H1 (cell line): ENCODE measurements around the gene VWF. TPM values are rescaled to one million over a fixed set of nuclear protein-coding genes. Genes with fewer than 3 reads are reported as not detected.

Experiments
- CTCF ChIA-PET: fragments of 300-600 bp; sonication (Branson Sonifier 250); formaldehyde crosslinking; loops from one replicate; lab custom pipeline; 2021; ENCODE audit not compliant: partially characterized antibody; lab: Charles Lee
- POLR2A ChIA-PET: fragments of 300-600 bp; sonication (Branson Sonifier 250); formaldehyde crosslinking; loops from one replicate; lab custom pipeline; 2021; ENCODE audit warnings: inconsistent platforms; ENCODE audit not compliant: partially characterized antibody; lab: Charles Lee
- DNase-seq, 2 experiments: peaks; one replicate each; pipeline versions ENCODE4 v3.0.0 to v3.0.0-alpha.2; 2010 to 2022; ENCODE audit warnings: low spot score in 2 of 2, low read depth in 1 of 2, mixed read lengths in 1 of 2
- FAIRE-seq: peaks from 2 replicates; lab custom pipeline; 2011; peaks lifted over from hg19 to GRCh38; lab: Jason Lieb, UNC
- H2AFZ ChIP-seq: 2 replicates; pipeline ENCODE4 v1.8.1; 2012; ENCODE audit warnings: low read length, inconsistent platforms
- H2AK5ac ChIP-seq: 2 replicates; pipeline ENCODE4 v1.6.1; 2013; ENCODE audit warnings: low read depth, low read length
- H2BK120ac ChIP-seq: replicated peaks from 2 replicates; pipeline ENCODE3; 2013; ENCODE audit warnings: low read depth, low read length, inconsistent platforms
- H2BK12ac ChIP-seq: 2 replicates; pipeline ENCODE4 v1.6.1; 2013; ENCODE audit warnings: low read depth, low read length
- H2BK15ac ChIP-seq: 2 replicates; pipeline ENCODE4 v1.6.1; 2013; ENCODE audit warnings: low read length
- H2BK20ac ChIP-seq: 2 replicates; pipeline ENCODE4 v1.6.1; 2013; ENCODE audit warnings: low read length
- H2BK5ac ChIP-seq: 2 replicates; pipeline ENCODE4 v1.6.1; 2013; ENCODE audit warnings: low read depth, low read length
- H3K14ac ChIP-seq: 2 replicates; pipeline ENCODE4 v1.6.1; 2013; ENCODE audit warnings: inconsistent platforms; ENCODE audit not compliant: insufficient read length
- H3K18ac ChIP-seq: 2 replicates; pipeline ENCODE4 v1.6.1; 2013; ENCODE audit warnings: low read length; ENCODE audit errors: extremely low read depth
- H3K23ac ChIP-seq: 2 replicates; pipeline ENCODE4 v1.6.1; 2013; ENCODE audit warnings: inconsistent platforms; ENCODE audit not compliant: insufficient read length
- H3K23me2 ChIP-seq: 2 replicates; pipeline ENCODE4 v1.6.1; 2013; ENCODE audit warnings: low read depth, low read length
- H3K27ac ChIP-seq: 2 replicates; pipeline ENCODE4 v1.6.1; 2011; ENCODE audit warnings: low read depth, low read length, inconsistent platforms
- H3K27me3 ChIP-seq, 4 experiments: replicated peaks in 1 of 4; 1 replicate in 1 of 4; 2 replicates in 3 of 4; pipeline versions ENCODE4 v1.6.1 to v1.8.1; 2011 to 2013; ENCODE audit warnings: low read length in 3 of 4, mild to moderate bottlenecking in 3 of 4, inconsistent platforms in 2 of 4, mixed read lengths in 2 of 4, moderate library complexity in 1 of 4; ENCODE audit not compliant: control insufficient read depth in 3 of 4, insufficient read depth in 3 of 4; ENCODE audit errors: extremely low read depth in 1 of 4
- H3K36me3 ChIP-seq, 4 experiments: 2 replicates each; pipeline versions ENCODE4 v1.6.1 to v1.8.1; 2011 to 2013; ENCODE audit warnings: mild to moderate bottlenecking in 4 of 4, low read length in 3 of 4, moderate library complexity in 2 of 4, control low read depth in 1 of 4, inconsistent platforms in 1 of 4; ENCODE audit not compliant: insufficient read depth in 4 of 4, control insufficient read depth in 2 of 4
- H3K4ac ChIP-seq: replicated peaks from 2 replicates; pipeline ENCODE3; 2013; ENCODE audit warnings: low read length, low read depth, mixed read lengths, inconsistent platforms; ENCODE audit not compliant: insufficient read length
- H3K4me1 ChIP-seq, 4 experiments: replicated peaks in 1 of 4; 1 replicate in 1 of 4; 2 replicates in 3 of 4; pipeline versions ENCODE4 v1.6.1 to v1.8.1; 2011 to 2013; ENCODE audit warnings: low read length in 3 of 4, inconsistent platforms in 2 of 4, mixed read lengths in 1 of 4; ENCODE audit not compliant: insufficient read depth in 4 of 4, control insufficient read depth in 3 of 4
- H3K4me2 ChIP-seq, 2 experiments: 2 replicates each; pipeline versions ENCODE4 v1.6.1 to v1.8.1; 2011 to 2013; ENCODE audit warnings: low read depth in 2 of 2, low read length in 2 of 2, control low read depth in 1 of 2, inconsistent platforms in 1 of 2, mild to moderate bottlenecking in 1 of 2; ENCODE audit not compliant: insufficient read depth in 1 of 2
- H3K4me3 ChIP-seq, 4 experiments: fragments of 200-600, 300-600 bp in 1 of 4; sonication (generic), shearing (Covaris generic), sonication (Bioruptor Twin) in 1 of 4; 2 replicates each; pipeline versions ENCODE4 v1.5.1 to v1.8.1; 2011 to 2016; ENCODE audit warnings: low read length in 4 of 4, low read depth in 3 of 4, control low read depth in 2 of 4, inconsistent platforms in 2 of 4, mild to moderate bottlenecking in 2 of 4, mixed read lengths in 1 of 4, moderate library complexity in 1 of 4; ENCODE audit not compliant: insufficient read depth in 2 of 4; ENCODE audit errors: extremely low read depth in 1 of 4
- H3K56ac ChIP-seq: replicated peaks from 2 replicates; pipeline ENCODE3; 2013; ENCODE audit warnings: low read depth, mild to moderate bottlenecking, mixed read lengths, low read length, inconsistent platforms; ENCODE audit not compliant: insufficient read length
- H3K79me1 ChIP-seq: 2 replicates; pipeline ENCODE4 v1.6.1; 2013; ENCODE audit warnings: low read depth, low read length, control low read depth
- H3K79me2 ChIP-seq, 2 experiments: 2 replicates each; pipeline versions ENCODE4 v1.6.1 to v1.8.1; 2012 to 2013; ENCODE audit warnings: low read length in 2 of 2, mild to moderate bottlenecking in 2 of 2, inconsistent platforms in 1 of 2; ENCODE audit not compliant: insufficient read depth in 2 of 2, control insufficient read depth in 1 of 2
- H3K9ac ChIP-seq, 4 experiments: replicated peaks in 1 of 4; 1 replicate in 1 of 4; 2 replicates in 3 of 4; pipeline versions ENCODE4 v1.6.1 to v1.8.1; 2011 to 2013; ENCODE audit warnings: low read depth in 3 of 4, low read length in 3 of 4, control low read depth in 2 of 4, mild to moderate bottlenecking in 2 of 4, moderate library complexity in 2 of 4, inconsistent platforms in 1 of 4; ENCODE audit errors: extremely low read depth in 1 of 4
- H3K9me3 ChIP-seq, 2 experiments: 2 replicates each; pipeline versions ENCODE4 v1.6.1 to v1.8.1; 2012 to 2013; ENCODE audit warnings: mild to moderate bottlenecking in 2 of 2, moderate library complexity in 2 of 2, control low read depth in 1 of 2, inconsistent platforms in 1 of 2, low read depth in 1 of 2, low read length in 1 of 2, mixed read lengths in 1 of 2; ENCODE audit not compliant: insufficient read depth in 2 of 2
- H4K20me1 ChIP-seq, 2 experiments: replicated peaks in 1 of 2; 2 replicates each; pipeline versions ENCODE3 to v1.8.1; 2011 to 2013; ENCODE audit warnings: inconsistent platforms in 2 of 2, low read length in 2 of 2, mild to moderate bottlenecking in 1 of 2; ENCODE audit not compliant: insufficient read depth in 2 of 2, control insufficient read depth in 1 of 2
- H4K5ac ChIP-seq: 2 replicates; pipeline ENCODE4 v1.6.1; 2013; ENCODE audit warnings: low read length, low read depth, mixed read lengths, inconsistent platforms; ENCODE audit not compliant: insufficient read length
- H4K8ac ChIP-seq: 2 replicates; pipeline ENCODE4 v1.8.0; 2013; ENCODE audit warnings: mild to moderate bottlenecking, moderate library complexity, low read length, inconsistent platforms; ENCODE audit not compliant: insufficient read depth; ENCODE audit errors: extremely low read depth
- H4K91ac ChIP-seq: replicated peaks from 2 replicates; pipeline ENCODE3; 2013; ENCODE audit warnings: low read length, mixed read lengths, inconsistent platforms; ENCODE audit not compliant: insufficient read length
- EGR1 ChIP-seq: IDR thresholded peaks from 2 replicates; pipeline ENCODE4 v1.6.1; 2011; ENCODE audit warnings: low read depth, low read length, borderline replicate concordance
- EZH2 ChIP-seq: fragments of 200-600 bp; sonication (generic); IDR thresholded peaks from 2 replicates; pipeline ENCODE4 v1.7.1; 2012; ENCODE audit warnings: low read depth, mild to moderate bottlenecking, moderate library complexity, low read length, inconsistent platforms; ENCODE audit not compliant: severe bottlenecking
- NRF1 ChIP-seq: IDR thresholded peaks from 2 replicates; pipeline ENCODE4 v1.6.1; 2011; ENCODE audit warnings: mild to moderate bottlenecking, low read depth, low read length, improper control_type of control experiment
- PHF8 ChIP-seq: fragments of 200-600 bp; sonication (generic); conservative IDR thresholded peaks from 2 replicates; pipeline ENCODE4 v1.7.1; 2012; ENCODE audit warnings: low read depth, mild to moderate bottlenecking, inconsistent platforms, low read length, moderate library complexity
- POLR2AphosphoS5 ChIP-seq: IDR thresholded peaks from 2 replicates; pipeline ENCODE4 v1.6.1; 2011; ENCODE audit warnings: low read depth, low read length
- SUZ12 ChIP-seq: fragments of 200-600 bp; sonication (generic); IDR thresholded peaks from 2 replicates; pipeline ENCODE4 v1.6.1; 2012; ENCODE audit warnings: mild to moderate bottlenecking, inconsistent platforms, low read length, moderate library complexity, mixed read lengths
- YY1 ChIP-seq: IDR thresholded peaks from 2 replicates; pipeline ENCODE4 v1.6.1; 2011; ENCODE audit warnings: low read depth, mild to moderate bottlenecking, low read length
- ZNF274 ChIP-seq: IDR thresholded peaks from 2 replicates; pipeline ENCODE4 v1.7.0; 2012; ENCODE audit warnings: low read length, borderline replicate concordance; ENCODE audit errors: extremely low read depth
- WGBS, 2 experiments: shearing (Covaris generic) in 1 of 2; methylation state at CpG; one replicate each; pipeline versions ENCODE4 v1.1.6 to v1.1.7; 2013 to 2015; ENCODE audit warnings: low lambda C conversion rate in 2 of 2, mixed read lengths in 2 of 2, inconsistent platforms in 1 of 2, low coverage in 1 of 2, missing lambda C conversion rate in 1 of 2; ENCODE audit not compliant: insufficient replicate concordance in 2 of 2, insufficient coverage in 1 of 2, insufficient read length in 1 of 2; ENCODE audit errors: extremely low coverage in 1 of 2, missing lambda C conversion rate in 1 of 2; 5-methylcytosine and 5-hydroxymethylcytosine counted together
- polyA plus RNA-seq, 7 experiments: library from polyadenylated mRNA; depleted of rRNA in 3 of 7; stranded (reverse) in 5 of 7; unstranded in 2 of 7; fragments of >200 nt in 5 of 7; fragments of 200-250 nt in 2 of 7; gene quantifications; 1 replicate in 5 of 7; 2 replicates in 1 of 7; 4 replicates in 1 of 7; pipeline versions ENCODE4 v1.2.1 to v1.2.3, GENCODE V29; 2011 to 2013; ENCODE audit warnings: missing spikeins in 2 of 7, mixed read lengths in 2 of 7
- total RNA-seq: library from RNA; stranded (reverse); fragmentation: NEBNext Ultra II Directional; extraction: Animal tissue kit (Norgen Biotek cat#: 25700); gene quantifications from 2 replicates; pipeline ENCODE4 v1.2.1, GENCODE V29; 2021
- TF ChIP-seq, protein P1 (sequence below): IDR thresholded peaks from 2 replicates; pipeline ENCODE4 v1.6.1; 2012; ENCODE audit warnings: inconsistent platforms

The VWF gene
- total and polyA plus RNA-seq, 2 of the 8 experiments (the other 6 are each of a cell fraction or from before 2014, with no cell fraction given): 0.39 to 0.60 TPM

DNA sequence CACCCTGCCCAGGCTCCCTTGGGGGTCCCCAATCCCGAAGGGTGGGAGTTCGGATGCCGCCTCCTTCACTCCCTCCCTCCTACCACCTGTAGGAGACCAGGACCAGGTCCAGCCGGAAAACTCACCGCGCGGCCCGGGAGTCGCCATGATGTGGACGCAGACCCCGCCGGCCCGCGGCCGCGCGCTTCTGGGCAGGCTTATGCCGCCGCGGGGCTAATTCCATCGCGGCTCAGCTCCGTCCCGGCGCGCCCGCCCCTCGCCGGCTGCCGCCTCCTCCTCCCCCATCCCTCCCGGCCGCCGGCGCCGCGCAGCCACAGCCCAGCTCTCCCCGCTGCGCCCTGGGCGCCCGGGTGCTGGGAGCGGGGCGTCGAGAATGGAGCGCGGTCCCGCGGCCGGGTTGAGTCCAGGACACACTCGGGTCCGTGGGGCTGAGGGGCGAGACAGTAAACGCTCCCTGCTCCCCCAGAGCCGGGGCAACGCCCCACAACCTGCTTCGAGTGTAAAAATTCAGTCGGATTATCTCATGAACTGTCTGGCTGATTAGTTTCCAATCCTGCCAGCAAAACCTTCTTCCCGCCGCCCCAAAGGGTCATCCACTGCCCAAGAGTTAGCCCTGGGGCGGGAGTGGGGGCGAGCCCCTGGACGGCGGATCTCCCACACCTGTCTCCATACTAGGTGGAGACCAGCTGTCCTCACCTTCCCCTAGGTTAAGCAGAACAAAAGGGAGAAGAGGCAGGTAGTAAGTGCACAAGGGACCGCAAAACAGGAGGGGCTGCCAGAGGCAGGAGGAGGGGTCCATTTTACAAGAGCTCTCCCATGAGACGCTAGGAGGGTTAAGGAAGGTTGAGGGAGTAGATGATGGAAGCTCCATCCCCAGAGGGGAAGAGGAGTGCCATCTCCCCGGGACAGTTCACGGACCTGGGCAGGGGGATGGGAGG, 179.1 kb downstream of the VWF start, which contains the start of gene ANO2:
Gene ANO2, minus strand, starts transcription at position 189 of the 938 bp plus-strand sequence. Its CDS starts 42 bp downstream, at position 147.
- H4K8ac ChIP-seq: peak within 1 kb of the TSS; percentile 93
- H2BK20ac ChIP-seq: peak within 1 kb of the TSS; percentile 81; the same call in 1 of the 2 replicates
- no peak within 1 kb of the TSS for H3K23ac ChIP-seq
- H2BK5ac ChIP-seq: no peak within 1 kb of the TSS
- 3% methylated on average over 40 of the region's 66 CpGs; no CpG with 5 or more reads in 1 of the 2 experiments for WGBS, 2 experiments
- H3K9me3 ChIP-seq: no peaks in the 10 kb centered on the region
- POLR2A ChIA-PET: interaction anchor here (0.9 to 1.8 kb wide), 11 partner anchors 19 to 328 kb away, joined by 3 to 5 read pairs (median 3); no protein-coding TSS in a partner anchor
- no peaks in the 10 kb centered on the region for H3K79me2 ChIP-seq
- H2BK15ac ChIP-seq: peak within 1 kb of the TSS; percentile 76; the same call in 1 of the 2 replicates
- no peak within 1 kb of the TSS for H4K5ac ChIP-seq
- no peaks in the 10 kb centered on the region for H3K79me1 ChIP-seq
- FAIRE-seq (no peak), DNase-seq (peak in 1 of 2 experiments; percentile 71)
- peak within 1 kb of the TSS; percentile 64 to 91 (median 82) for H3K4me3 ChIP-seq
- H3K23me2 ChIP-seq: peaks cover 2% of the 10 kb centered on the region
- H3K14ac ChIP-seq: no peak within 1 kb of the TSS
- H3K18ac ChIP-seq: peak within 1 kb of the TSS; percentile 84; the same call in 1 of the 2 replicates
- CTCF ChIA-PET: interaction anchor here (0.9 to 1.6 kb wide), 3 partner anchors 24 to 150 kb away, joined by 3 read pairs; no protein-coding TSS in a partner anchor
- H4K91ac ChIP-seq: peak within 1 kb of the TSS; percentile 71
- H3K27ac ChIP-seq: no peak within 1 kb of the TSS
- H2AFZ ChIP-seq: peak within 1 kb of the TSS; percentile 54
- H2AK5ac ChIP-seq: 0 out of 2 replicates have a peak within 1 kb of the TSS, but pooled peaks have one; percentile 14
- no peak within 1 kb of the TSS for H2BK120ac ChIP-seq
- H3K9ac ChIP-seq: peak within 1 kb of the TSS; percentile 45 to 69 (median 62); a peak in 6 of 7 replicates
- H3K4me1 ChIP-seq: peaks cover 0 to 5% (median 2%) of the 10 kb centered on the region in 4 experiments; a peak in 4 of 7 replicates
- peak within 1 kb of the TSS; percentile 77 to 91 for H3K4me2 ChIP-seq
- H3K36me3 ChIP-seq: no peaks in the 10 kb centered on the region
- H3K4ac ChIP-seq: peak within 1 kb of the TSS; percentile 9
- peak within 1 kb of the TSS; percentile 41 for H2BK12ac ChIP-seq
- no peak within 1 kb of the TSS for H3K56ac ChIP-seq
- H3K27me3 ChIP-seq: peaks cover 4 to 23% (median 10%) of the 10 kb centered on the region in 4 experiments; a peak in 5 of 7 replicates
- H4K20me1 ChIP-seq: no peaks in the 10 kb centered on the region
- TF ChIP-seq PHF8: peak; percentile 87
- TF ChIP-seq ZNF274: no peak
- no peak for TF ChIP-seq EGR1
- peak; percentile 28; the same call in 1 of the 2 replicates for TF ChIP-seq SUZ12
- no peak for TF ChIP-seq NRF1
- peak; percentile 34 for TF ChIP-seq EZH2
- TF ChIP-seq YY1: peak; percentile 85; the same call in 1 of the 2 replicates
- peak; percentile 8; the same call in 1 of the 2 replicates for TF ChIP-seq POLR2AphosphoS5
- TF ChIP-seq, protein P1, sequence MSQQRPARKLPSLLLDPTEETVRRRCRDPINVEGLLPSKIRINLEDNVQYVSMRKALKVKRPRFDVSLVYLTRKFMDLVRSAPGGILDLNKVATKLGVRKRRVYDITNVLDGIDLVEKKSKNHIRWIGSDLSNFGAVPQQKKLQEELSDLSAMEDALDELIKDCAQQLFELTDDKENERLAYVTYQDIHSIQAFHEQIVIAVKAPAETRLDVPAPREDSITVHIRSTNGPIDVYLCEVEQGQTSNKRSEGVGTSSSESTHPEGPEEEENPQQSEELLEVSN: peak; percentile 41; the same call in 1 of the 2 replicates
